Measurements from ENCODE around the gene GNPDA1.

GNPDA1 gene

GRCh38 chr5:141951332-141951781 lies 61.5 kb downstream of the GNPDA1 start:
- no peak for DNase-seq
